VCaP (cell line): ENCODE results near the gene ARIH2.

Source experiments
- H3K27ac ChIP-seq: fragments of 450-650 bp; 2 replicates; pipeline ENCODE4 v1.5.1; 2017
- TF ChIP-seq, protein P1 (sequence below): fragments of 450-650 bp; conservative IDR thresholded peaks from 2 replicates; pipeline ENCODE4 v1.5.1; 2017; ENCODE audit warnings: mild to moderate bottlenecking, moderate library complexity

The ARIH2 gene

DNA sequence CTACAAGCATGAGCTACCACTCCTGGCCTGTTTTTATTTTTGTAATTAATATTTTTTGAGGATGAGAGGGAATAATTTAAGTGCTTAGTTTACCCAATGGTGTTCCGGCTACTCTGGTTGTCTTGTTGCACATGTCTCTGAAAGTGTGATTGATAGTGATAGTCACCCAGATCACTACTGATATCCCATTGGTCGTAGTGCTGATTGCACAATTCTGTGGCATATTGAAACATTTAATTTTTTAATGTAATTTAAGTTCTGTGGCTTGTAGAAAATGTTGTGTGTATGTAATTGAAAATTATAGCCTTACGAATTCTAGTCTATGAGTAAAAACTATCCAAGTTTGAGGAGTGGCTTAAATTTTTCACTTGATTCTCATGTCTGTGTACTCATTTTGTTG, 11.9 kb downstream of the ARIH2 start:
- H3K27ac ChIP-seq: peak overlapping the region; percentile 63
- TF ChIP-seq, protein P1, sequence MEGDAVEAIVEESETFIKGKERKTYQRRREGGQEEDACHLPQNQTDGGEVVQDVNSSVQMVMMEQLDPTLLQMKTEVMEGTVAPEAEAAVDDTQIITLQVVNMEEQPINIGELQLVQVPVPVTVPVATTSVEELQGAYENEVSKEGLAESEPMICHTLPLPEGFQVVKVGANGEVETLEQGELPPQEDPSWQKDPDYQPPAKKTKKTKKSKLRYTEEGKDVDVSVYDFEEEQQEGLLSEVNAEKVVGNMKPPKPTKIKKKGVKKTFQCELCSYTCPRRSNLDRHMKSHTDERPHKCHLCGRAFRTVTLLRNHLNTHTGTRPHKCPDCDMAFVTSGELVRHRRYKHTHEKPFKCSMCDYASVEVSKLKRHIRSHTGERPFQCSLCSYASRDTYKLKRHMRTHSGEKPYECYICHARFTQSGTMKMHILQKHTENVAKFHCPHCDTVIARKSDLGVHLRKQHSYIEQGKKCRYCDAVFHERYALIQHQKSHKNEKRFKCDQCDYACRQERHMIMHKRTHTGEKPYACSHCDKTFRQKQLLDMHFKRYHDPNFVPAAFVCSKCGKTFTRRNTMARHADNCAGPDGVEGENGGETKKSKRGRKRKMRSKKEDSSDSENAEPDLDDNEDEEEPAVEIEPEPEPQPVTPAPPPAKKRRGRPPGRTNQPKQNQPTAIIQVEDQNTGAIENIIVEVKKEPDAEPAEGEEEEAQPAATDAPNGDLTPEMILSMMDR: no peak

DNA sequence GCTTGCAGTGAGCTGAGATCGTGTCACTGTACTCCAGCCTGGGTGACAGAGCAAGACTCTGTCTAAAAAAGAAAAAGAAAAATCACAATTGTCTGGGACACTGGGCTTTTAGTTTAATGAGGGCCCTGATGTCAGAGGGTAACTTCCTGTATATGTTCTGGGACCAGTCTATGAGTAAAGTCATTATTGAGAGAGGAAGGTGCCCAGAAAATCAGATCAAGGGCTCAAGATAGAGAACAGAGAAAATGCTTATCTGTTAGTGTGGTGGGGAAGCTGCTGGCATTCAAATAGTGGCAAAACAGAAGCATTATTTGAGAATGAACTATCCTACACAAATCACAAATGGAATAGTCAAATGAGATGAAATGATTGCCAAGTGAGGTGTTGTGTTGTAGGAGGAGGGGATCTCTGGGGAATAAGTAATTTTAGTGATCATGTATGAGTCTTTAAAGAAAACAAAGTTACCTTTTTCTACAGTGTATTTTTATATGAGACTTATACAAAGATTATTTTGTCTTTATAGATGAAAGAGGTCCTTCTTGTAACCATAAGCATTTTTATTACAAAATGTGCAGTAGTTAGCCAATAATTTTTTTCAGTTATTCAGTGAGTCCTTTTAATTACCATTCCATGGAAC, 13.4 kb downstream of the ARIH2 start:
- H3K27ac ChIP-seq: peak overlapping the region; percentile 63; the same call in 1 of the 2 replicates
- TF ChIP-seq, protein P1: no peak

DNA sequence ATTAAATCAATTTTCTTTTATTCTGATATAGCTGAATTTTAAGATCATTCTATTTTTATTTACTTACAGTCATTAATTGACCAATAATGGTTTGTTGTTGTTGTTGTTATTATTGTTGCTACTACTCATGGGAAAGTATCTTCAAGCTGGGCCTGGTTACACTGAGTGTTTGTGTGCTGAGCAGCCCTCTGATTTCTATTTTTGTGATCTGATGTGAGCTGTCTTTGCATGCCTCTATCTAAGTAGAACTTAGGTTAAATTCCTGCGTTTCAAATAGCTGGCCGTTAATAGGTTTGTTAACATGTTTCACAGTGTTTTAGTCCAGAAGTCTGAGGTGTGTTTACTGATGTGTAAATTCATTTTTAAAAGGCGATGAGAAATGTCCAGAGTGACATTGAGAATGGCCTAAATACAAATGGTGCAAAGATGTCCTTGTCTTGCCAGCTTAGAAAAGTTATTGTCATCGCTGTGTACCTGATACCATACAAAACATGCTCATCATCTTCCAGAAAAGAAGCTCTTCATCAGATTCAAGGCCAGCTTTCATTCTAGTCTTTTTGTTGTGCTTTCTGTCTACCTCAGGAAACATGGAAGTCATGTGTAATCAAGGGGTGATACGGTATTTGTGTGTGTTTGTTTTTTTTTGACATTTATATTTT, 15.8 kb downstream of the ARIH2 start:
- no peak overlapping the region for H3K27ac ChIP-seq
- TF ChIP-seq, protein P1: no peak

DNA sequence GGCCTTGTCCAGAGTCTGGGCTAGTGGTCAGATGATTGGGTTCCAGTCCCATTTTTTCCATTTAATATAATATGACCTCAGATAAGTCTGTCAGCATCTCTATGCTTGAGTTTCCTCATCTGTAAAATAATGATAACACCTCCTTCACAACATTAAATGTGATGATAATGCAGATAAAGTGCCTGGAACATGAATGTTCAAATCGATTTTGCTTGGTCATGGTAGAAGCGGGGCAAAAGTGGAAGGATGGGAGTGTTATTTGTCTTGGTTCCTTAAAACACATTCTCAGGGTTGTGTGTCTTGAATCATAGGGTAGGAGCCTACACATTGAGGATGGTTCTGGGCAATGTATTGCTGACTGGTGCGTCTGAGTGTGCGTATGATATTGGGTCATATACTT, 16.9 kb downstream of the ARIH2 start:
- no peak overlapping the region for H3K27ac ChIP-seq
- TF ChIP-seq, protein P1: no peak

DNA sequence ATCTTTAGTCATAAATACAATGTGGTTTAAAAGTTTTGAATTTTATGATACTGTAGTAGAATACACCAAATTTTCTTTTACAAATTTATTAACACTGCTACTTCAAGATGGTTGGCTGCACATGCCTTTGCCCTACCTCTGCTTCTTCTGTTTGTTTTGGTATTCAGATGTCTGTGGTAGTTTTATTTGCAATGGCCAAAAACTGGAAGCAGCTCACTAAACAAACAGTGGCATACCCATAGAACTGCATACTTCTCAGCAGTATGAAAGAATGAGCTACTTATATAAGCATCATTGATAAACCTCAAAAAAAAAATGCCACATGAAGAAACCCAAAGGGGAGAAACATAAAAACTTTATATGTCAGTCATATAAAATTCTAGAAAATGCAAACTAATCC, 19.5 kb downstream of the ARIH2 start:
- peak overlapping the region; percentile 28; the same call in 1 of the 2 replicates for H3K27ac ChIP-seq
- TF ChIP-seq, protein P1: no peak

DNA sequence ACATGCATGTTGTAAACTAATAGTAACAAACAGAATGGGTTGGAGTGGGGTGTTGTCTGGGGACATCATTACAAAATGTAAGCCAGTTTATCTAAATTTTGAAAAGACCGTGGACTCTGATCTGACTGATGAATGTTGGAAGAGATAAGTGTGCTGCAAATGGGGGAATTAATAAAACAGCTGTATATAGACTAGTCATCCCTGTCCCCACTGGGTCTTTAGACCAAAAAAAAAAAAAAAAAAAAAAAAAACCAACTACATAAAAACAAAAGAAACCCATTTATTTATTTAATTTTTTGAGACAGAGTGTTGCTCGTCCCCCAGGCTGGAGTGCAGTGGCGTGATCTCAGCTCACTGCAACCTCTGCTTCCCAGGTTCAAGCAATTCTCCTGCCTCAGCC, 20.0 kb downstream of the ARIH2 start:
- H3K27ac ChIP-seq: 0 out of 2 replicates have a peak overlapping the region, but pooled peaks have one; percentile 28
- TF ChIP-seq, protein P1: no peak

DNA sequence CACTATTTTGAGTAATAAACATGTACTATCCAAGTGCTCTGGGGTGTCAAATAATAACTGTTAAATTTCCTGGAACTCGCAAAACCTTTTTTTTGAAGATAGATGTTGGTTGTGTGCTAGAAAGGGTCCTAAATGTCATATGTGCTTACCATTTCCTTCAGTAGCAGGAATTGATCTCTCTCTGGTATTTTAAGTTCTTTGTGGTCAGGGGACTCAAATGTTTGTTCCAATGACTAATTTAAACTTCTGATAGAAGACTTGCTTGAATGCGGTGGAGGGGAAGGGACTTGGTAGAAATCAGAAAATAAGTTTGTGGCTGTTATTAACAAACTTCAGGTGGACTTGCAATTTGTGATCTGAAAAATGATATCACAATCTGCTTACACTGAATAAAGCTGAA, 26.8 kb downstream of the ARIH2 start:
- H3K27ac ChIP-seq: no peak overlapping the region

More for the DNA sequence above, 26.8 kb downstream of the ARIH2 start:
- TF ChIP-seq, protein P1: no peak
